Mesenchymal stem cell (in vitro differentiated cells and primary cell): ENCODE measurements around the gene CDH15.

Experiments
- DNase-seq: peaks from one replicate; pipeline ENCODE4 v3.0.0-alpha.2; 2013
- H2AFZ ChIP-seq: one replicate; pipeline ENCODE4 v1.6.1; 2013; ENCODE audit warnings: low read depth, mild to moderate bottlenecking, control low read depth, inconsistent platforms, low read length, moderate library complexity
- H2AK5ac ChIP-seq: 2 replicates; pipeline ENCODE4 v1.6.1; 2013; ENCODE audit warnings: low read length, moderate library complexity, mild to moderate bottlenecking, inconsistent platforms; ENCODE audit not compliant: severe bottlenecking
- H2BK120ac ChIP-seq: one replicate; pipeline ENCODE4 v1.6.1; 2013; ENCODE audit warnings: low read depth, mild to moderate bottlenecking, inconsistent platforms, low read length, moderate library complexity
- H2BK12ac ChIP-seq, 2 experiments: one replicate each; pipeline ENCODE4 v1.6.1; 2013; ENCODE audit warnings: inconsistent platforms in 2 of 2, low read length in 2 of 2, mild to moderate bottlenecking in 2 of 2, moderate library complexity in 2 of 2, control low read depth in 1 of 2
- H2BK15ac ChIP-seq: one replicate; pipeline ENCODE4 v1.6.1; 2013; ENCODE audit warnings: mild to moderate bottlenecking, low read depth, inconsistent platforms; ENCODE audit not compliant: poor library complexity, severe bottlenecking
- H2BK5ac ChIP-seq: 2 replicates; pipeline ENCODE4 v1.6.1; 2013; ENCODE audit warnings: low read depth, mild to moderate bottlenecking, low read length, control low read depth, inconsistent platforms; ENCODE audit not compliant: poor library complexity, severe bottlenecking
- H3K14ac ChIP-seq, 2 experiments: one replicate each; pipeline ENCODE4 v1.6.1; 2013; ENCODE audit warnings: inconsistent platforms in 2 of 2, low read length in 2 of 2, control low read depth in 1 of 2, mild to moderate bottlenecking in 1 of 2, moderate library complexity in 1 of 2
- H3K18ac ChIP-seq, 2 experiments: one replicate each; pipeline ENCODE4 v1.6.1; 2013; ENCODE audit warnings: inconsistent platforms in 2 of 2, low read length in 2 of 2, control low read depth in 1 of 2, low read depth in 1 of 2, mild to moderate bottlenecking in 1 of 2
- H3K23ac ChIP-seq, 2 experiments: one replicate each; pipeline ENCODE4 v1.6.1; 2013; ENCODE audit warnings: inconsistent platforms in 2 of 2, low read length in 2 of 2, mild to moderate bottlenecking in 2 of 2, moderate library complexity in 2 of 2, control low read depth in 1 of 2
- H3K27ac ChIP-seq: 2 replicates; pipeline ENCODE4 v1.5.1; 2013; ENCODE audit warnings: mild to moderate bottlenecking, moderate library complexity, low read length, control low read depth, inconsistent platforms; ENCODE audit not compliant: poor library complexity, severe bottlenecking
- H3K27me3 ChIP-seq, 2 experiments: 2 replicates each; pipeline versions ENCODE4 v1.6.1 to v1.7.0; 2013; ENCODE audit warnings: low read length in 2 of 2, mild to moderate bottlenecking in 2 of 2, moderate library complexity in 2 of 2, control low read depth in 1 of 2, inconsistent platforms in 1 of 2; ENCODE audit not compliant: control insufficient read depth in 1 of 2, insufficient read depth in 1 of 2
- H3K36me3 ChIP-seq, 2 experiments: 2 replicates each; pipeline versions ENCODE4 v1.6.1 to v1.7.0; 2013; ENCODE audit warnings: low read length in 2 of 2, control low read depth in 1 of 2, inconsistent platforms in 1 of 2, low read depth in 1 of 2, mild to moderate bottlenecking in 1 of 2; ENCODE audit not compliant: insufficient read depth in 2 of 2, control insufficient read depth in 1 of 2
- H3K4ac ChIP-seq, 2 experiments: one replicate each; pipeline ENCODE4 v1.6.1; 2013; ENCODE audit warnings: inconsistent platforms in 2 of 2, low read length in 2 of 2, mild to moderate bottlenecking in 2 of 2, moderate library complexity in 2 of 2, control low read depth in 1 of 2, low read depth in 1 of 2
- H3K4me1 ChIP-seq: 2 replicates; pipeline ENCODE4 v1.6.1; 2013; ENCODE audit warnings: low read depth, low read length, control low read depth; ENCODE audit not compliant: control insufficient read depth, insufficient read depth
- H3K4me2 ChIP-seq: 2 replicates; pipeline ENCODE4 v1.6.1; 2013; ENCODE audit warnings: low read length, mild to moderate bottlenecking, inconsistent platforms; ENCODE audit not compliant: poor library complexity, severe bottlenecking
- H3K4me3 ChIP-seq, 2 experiments: 2 replicates each; pipeline versions ENCODE4 v1.5.1 to v1.7.0; 2013; ENCODE audit warnings: low read length in 2 of 2, mild to moderate bottlenecking in 2 of 2, control low read depth in 1 of 2, low read depth in 1 of 2; ENCODE audit not compliant: insufficient read depth in 1 of 2
- H3K79me1 ChIP-seq: replicated peaks from 2 replicates; pipeline ENCODE4 v1.6.1; 2013; ENCODE audit warnings: mild to moderate bottlenecking, control low read depth, low read length, inconsistent platforms; ENCODE audit not compliant: poor library complexity, severe bottlenecking
- H3K9ac ChIP-seq: 2 replicates; pipeline ENCODE4 v1.7.0; 2013; ENCODE audit warnings: mild to moderate bottlenecking, low read length, moderate library complexity
- H3K9me3 ChIP-seq: 2 replicates; pipeline ENCODE4 v1.7.0; 2013; ENCODE audit warnings: mild to moderate bottlenecking, low read length; ENCODE audit not compliant: control insufficient read depth
- H4K8ac ChIP-seq: one replicate; pipeline ENCODE4 v1.6.1; 2013; ENCODE audit warnings: inconsistent platforms, mild to moderate bottlenecking, low read length, moderate library complexity
- H4K91ac ChIP-seq: one replicate; pipeline ENCODE4 v1.6.1; 2013; ENCODE audit warnings: mild to moderate bottlenecking, low read length, inconsistent platforms
- WGBS: methylation state at CpG from one replicate; pipeline ENCODE4 v1.1.7; 2013; ENCODE audit warnings: mixed read lengths; 5-methylcytosine and 5-hydroxymethylcytosine counted together

Gene CDH15

DNA sequence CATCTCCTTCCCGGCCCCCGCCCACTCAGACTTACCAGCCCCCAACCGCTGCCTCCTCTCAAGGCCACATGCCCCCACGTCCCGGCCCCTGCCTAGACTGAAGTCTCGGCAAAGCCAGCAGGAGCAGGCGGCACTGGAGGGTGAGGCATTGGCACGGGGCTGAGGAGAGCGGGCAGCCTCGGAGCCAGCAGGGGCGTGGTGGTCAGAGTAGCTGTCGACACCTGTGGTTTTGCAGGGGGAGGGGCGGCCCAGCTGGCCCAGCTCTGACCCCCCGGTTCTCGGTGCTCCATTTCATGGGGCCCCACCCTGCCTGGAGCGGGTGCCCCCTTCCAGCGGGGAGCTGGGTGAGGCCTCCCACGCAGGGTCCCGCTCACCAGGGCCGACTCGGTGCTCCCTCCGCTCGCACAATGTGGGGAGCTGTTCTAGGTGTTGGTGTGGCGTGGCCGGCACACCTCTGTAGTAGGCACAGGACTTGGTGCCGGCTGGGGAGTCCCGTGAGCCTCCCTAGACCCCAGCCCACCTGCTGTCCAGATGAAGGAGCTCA lies 4.7 kb downstream of the CDH15 start:
- no peak overlapping the region for H2BK5ac ChIP-seq
- 92% methylated on average over 27 of the region's 27 CpGs for WGBS
- H3K18ac ChIP-seq = no peak overlapping the region
- no peak overlapping the region for H2BK120ac ChIP-seq
- H3K23ac ChIP-seq = no peak overlapping the region
- no peak overlapping the region for H4K8ac ChIP-seq
- H3K9ac ChIP-seq = no peak overlapping the region
- H2BK12ac ChIP-seq = no peak overlapping the region
- no peak overlapping the region for H2AFZ ChIP-seq
- no peaks in the 10 kb centered on the region for H3K9me3 ChIP-seq
- no peak overlapping the region for H2AK5ac ChIP-seq
- H3K36me3 ChIP-seq = no peaks in the 10 kb centered on the region
- H3K14ac ChIP-seq = no peak overlapping the region
- no peak for DNase-seq
- H3K4me1 ChIP-seq = peaks cover 16% of the 10 kb centered on the region
- H3K27ac ChIP-seq = no peak overlapping the region
- no peak overlapping the region for H3K4ac ChIP-seq
- H3K4me2 ChIP-seq = no peak overlapping the region
- peaks cover 15 to 75% of the 10 kb centered on the region in 2 experiments for H3K27me3 ChIP-seq
- H4K91ac ChIP-seq = no peak overlapping the region
- no peaks in the 10 kb centered on the region for H3K79me1 ChIP-seq
- H2BK15ac ChIP-seq = no peak overlapping the region
- H3K4me3 ChIP-seq = no peak overlapping the region

DNA sequence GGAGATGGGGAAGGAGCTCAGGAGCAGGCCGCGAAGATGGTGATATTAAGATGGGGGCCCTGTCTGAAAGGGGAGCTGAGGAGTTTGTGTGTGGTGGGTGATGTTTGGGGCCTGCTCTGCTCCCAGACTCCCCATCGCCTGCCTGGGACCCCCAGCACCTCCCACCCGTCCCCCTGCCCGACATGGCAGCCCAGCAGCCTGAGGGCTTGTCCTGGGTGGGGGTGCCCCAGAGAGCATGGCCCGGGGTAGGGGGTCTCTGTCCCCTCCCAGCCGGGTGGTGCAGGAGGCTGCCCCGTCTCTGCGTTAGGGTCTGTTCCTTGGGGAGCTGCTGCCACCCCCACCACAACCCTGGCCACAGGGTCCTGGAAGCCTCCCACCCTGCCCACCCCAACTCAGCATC lies 5.2 kb downstream of the CDH15 start:
- H4K91ac ChIP-seq = no peak overlapping the region
- H3K14ac ChIP-seq = no peak overlapping the region
- no peak overlapping the region for H3K27ac ChIP-seq
- H2BK15ac ChIP-seq = no peak overlapping the region
- WGBS = 91% methylated on average over 9 of the region's 9 CpGs
- H3K18ac ChIP-seq = no peak overlapping the region
- H2AK5ac ChIP-seq = no peak overlapping the region
- H3K4me2 ChIP-seq = no peak overlapping the region
- H3K36me3 ChIP-seq = no peaks in the 10 kb centered on the region
- DNase-seq = no peak
- H2AFZ ChIP-seq = no peak overlapping the region
- no peaks in the 10 kb centered on the region for H3K79me1 ChIP-seq
- H3K9ac ChIP-seq = no peak overlapping the region
- no peak overlapping the region for H3K4me3 ChIP-seq
- peaks cover 14 to 77% of the 10 kb centered on the region in 2 experiments for H3K27me3 ChIP-seq
- no peak overlapping the region for H3K23ac ChIP-seq
- H2BK12ac ChIP-seq = no peak overlapping the region
- no peak overlapping the region for H3K4ac ChIP-seq
- H3K4me1 ChIP-seq = peaks cover 12% of the 10 kb centered on the region
- no peak overlapping the region for H2BK5ac ChIP-seq
- no peaks in the 10 kb centered on the region for H3K9me3 ChIP-seq
- H2BK120ac ChIP-seq = no peak overlapping the region
- no peak overlapping the region for H4K8ac ChIP-seq

DNA sequence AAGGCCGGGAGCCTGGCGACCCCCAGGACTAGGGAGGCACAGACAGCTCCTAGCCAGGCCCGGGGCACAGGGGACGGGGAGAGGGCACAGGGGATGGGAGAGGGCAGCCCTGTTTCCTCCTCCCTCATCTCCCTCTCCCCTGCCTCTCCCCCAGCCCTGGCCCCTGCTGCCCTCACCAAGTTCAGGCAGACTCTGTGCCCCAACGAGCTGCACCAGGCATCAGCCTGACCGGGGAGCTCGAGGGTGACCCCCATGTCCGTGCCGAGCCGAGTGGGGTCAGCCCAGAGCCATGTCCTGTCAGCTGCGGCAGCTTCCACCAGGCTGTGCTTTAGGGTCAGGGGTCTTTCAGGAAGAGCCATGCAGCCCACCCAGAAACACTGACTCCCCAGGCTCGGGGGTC lies 6.0 kb downstream of the CDH15 start:
- H3K4me1 ChIP-seq = peaks cover 10% of the 10 kb centered on the region
- no peaks in the 10 kb centered on the region for H3K36me3 ChIP-seq
- no peak overlapping the region for H2BK12ac ChIP-seq
- no peak overlapping the region for H2AFZ ChIP-seq
- 80% methylated on average over 12 of the region's 12 CpGs for WGBS
- no peak overlapping the region for H3K9ac ChIP-seq
- DNase-seq = no peak
- no peak overlapping the region for H3K4me3 ChIP-seq
- no peak overlapping the region for H2AK5ac ChIP-seq
- H3K14ac ChIP-seq = no peak overlapping the region
- H3K9me3 ChIP-seq = no peaks in the 10 kb centered on the region
- H3K18ac ChIP-seq = no peak overlapping the region
- H2BK120ac ChIP-seq = no peak overlapping the region
- H2BK15ac ChIP-seq = no peak overlapping the region
- H4K91ac ChIP-seq = no peak overlapping the region
- H3K4me2 ChIP-seq = no peak overlapping the region
- peaks cover 10 to 71% of the 10 kb centered on the region in 2 experiments for H3K27me3 ChIP-seq
- H3K4ac ChIP-seq = no peak overlapping the region
- H3K23ac ChIP-seq = no peak overlapping the region
- no peak overlapping the region for H3K27ac ChIP-seq
- H3K79me1 ChIP-seq = no peaks in the 10 kb centered on the region
- H2BK5ac ChIP-seq = no peak overlapping the region
- H4K8ac ChIP-seq = no peak overlapping the region

DNA sequence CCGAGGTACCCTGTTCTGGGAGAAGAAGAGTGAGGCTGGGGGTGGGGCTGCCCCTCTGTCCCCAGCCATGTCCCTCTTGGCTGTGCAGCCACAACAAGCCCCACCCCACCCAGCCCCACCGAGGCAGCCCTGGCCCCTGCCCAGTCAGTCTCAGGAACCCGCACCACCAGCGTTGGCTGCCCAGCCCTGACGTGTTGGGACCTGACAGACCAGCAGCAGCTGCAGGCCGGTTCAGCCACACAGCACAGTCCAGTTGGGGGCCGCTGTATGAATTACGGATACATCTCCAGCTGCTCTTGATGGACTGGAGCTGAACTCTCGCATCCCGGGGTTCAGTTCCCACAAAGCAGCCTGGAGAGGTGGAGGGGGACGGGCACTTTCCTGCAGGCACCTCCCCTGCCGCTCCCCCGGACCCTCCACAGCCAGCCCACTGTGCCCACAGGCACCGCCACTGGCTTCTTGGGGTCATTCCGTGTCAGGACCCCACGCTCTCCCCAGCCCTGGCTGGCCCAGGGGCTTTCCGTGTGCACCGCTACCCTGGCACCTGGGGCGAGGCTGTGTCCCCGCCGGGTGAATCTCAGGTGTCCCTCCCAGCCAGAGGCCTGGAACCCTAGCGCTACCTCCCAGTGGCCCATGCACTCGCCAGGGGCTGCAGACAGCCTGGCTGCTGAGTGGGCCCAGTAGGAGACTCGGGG lies 7.1 kb downstream of the CDH15 start:
- Histone ChIP-seq H4K8ac (no peak overlapping the region), H3K4ac (no peak overlapping the region), H3K27ac (no peak overlapping the region), H2BK120ac (no peak overlapping the region), H3K79me1 (no peaks in the 10 kb centered on the region), H3K14ac (no peak overlapping the region), H2AFZ (no peak overlapping the region), H2BK5ac (no peak overlapping the region), H2AK5ac (no peak overlapping the region), H3K18ac (no peak overlapping the region), H3K4me1 (peaks cover 10% of the 10 kb centered on the region), H3K9me3 (no peaks in the 10 kb centered on the region), H4K91ac (no peak overlapping the region), H3K4me3 (no peak overlapping the region), H2BK12ac (no peak overlapping the region), H3K27me3 (peaks cover 14 to 73% of the 10 kb centered on the region in 2 experiments), H3K23ac (no peak overlapping the region), H3K36me3 (no peaks in the 10 kb centered on the region), H3K9ac (no peak overlapping the region), H3K4me2 (no peak overlapping the region), H2BK15ac (no peak overlapping the region)
- DNase-seq = no peak
- WGBS = 88% methylated on average over 23 of the region's 24 CpGs
